ENCODE results near the gene SPOP.
A peak's percentile ranks its signal among the peaks of the same experiment; 100 is the strongest.

The SPOP gene

DNA sequence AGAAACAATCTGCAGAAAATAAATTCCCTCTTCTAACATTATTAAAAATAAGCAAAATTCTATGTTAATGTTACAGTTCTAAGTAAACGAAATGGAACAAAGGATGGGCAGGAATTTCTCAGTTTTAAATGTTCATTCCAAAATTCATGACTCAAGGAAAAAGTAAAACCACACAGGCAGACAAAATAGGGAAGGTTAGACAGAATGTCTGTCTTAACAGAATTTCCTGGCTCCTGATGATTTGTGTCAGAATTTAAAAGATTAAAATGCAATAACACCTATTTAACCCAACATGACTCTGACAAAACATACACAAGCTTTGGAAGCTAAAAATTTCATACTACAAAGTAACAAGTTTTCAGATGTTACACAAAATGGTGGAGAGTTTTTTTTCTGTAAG, 42.8 kb downstream of the SPOP start:
- peaks cover 2% of the 10 kb centered on the region for H3K4me1 ChIP-seq (ENCODE audit: control insufficient read depth, low read depth, low read length)
- H2BK5ac ChIP-seq (ENCODE audit: low read length) = no peak overlapping the region
- no peak overlapping the region for H3K27ac ChIP-seq (ENCODE audit: low read depth, low read length)
- DNase-seq = no peak
- no peak overlapping the region for H4K5ac ChIP-seq (ENCODE audit: low read length)
- H2AK5ac ChIP-seq (ENCODE audit: low read length) = no peak overlapping the region
- H3K23ac ChIP-seq (ENCODE audit: low read length) = no peak overlapping the region
- no peak overlapping the region for H2BK15ac ChIP-seq (replicated peaks; ENCODE audit: low read depth)
- H4K8ac ChIP-seq (ENCODE audit: low read depth, low read length) = no peak overlapping the region
- WGBS (ENCODE audit: extremely low coverage, insufficient coverage, low lambda C conversion rate) = no CpG with 5 or more reads among the region's 1 CpG
- H3K4ac ChIP-seq (ENCODE audit: low read depth, low read length) = no peak overlapping the region
- H3K4me2 ChIP-seq (ENCODE audit: low read length) = no peak overlapping the region
- H3K4me3 ChIP-seq (ENCODE audit: low read length) = no peak overlapping the region
- H3K18ac ChIP-seq (ENCODE audit: low read length) = no peak overlapping the region
- H3K79me2 ChIP-seq (ENCODE audit: control insufficient read depth, insufficient read depth, low read length) = no peaks in the 10 kb centered on the region
- H2BK120ac ChIP-seq (ENCODE audit: low read depth, low read length) = no peak overlapping the region
- H3K79me1 ChIP-seq (ENCODE audit: low read length) = peaks cover 2% of the 10 kb centered on the region
- H3K56ac ChIP-seq (ENCODE audit: low read length) = no peak overlapping the region
- H3K9ac ChIP-seq (ENCODE audit: low read length) = no peak overlapping the region
- H3K27me3 ChIP-seq (ENCODE audit: insufficient read depth, low read length, poor library complexity) = no peaks in the 10 kb centered on the region
- no peaks in the 10 kb centered on the region for H3K36me3 ChIP-seq (ENCODE audit: control insufficient read depth, insufficient read depth, low read length)

DNA sequence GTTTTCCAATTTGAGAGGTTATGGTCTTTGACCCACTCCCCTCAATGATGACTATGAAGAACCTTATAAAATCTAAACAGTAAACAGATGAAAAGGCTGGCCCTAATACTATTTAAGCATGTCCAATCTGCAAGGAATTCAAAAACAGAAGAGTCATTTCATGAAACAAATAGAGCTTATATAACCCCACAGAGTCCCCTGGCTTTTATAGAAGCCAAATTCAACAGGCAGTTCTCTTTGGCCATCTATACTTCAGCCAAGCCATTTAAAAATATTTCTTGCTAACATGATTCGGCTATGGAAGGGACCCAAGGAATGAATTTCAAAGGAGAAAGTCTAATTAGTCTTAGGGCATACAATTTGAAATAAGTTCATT, 43.4 kb downstream of the SPOP start:
- Histone ChIP-seq H3K4me2 (ENCODE audit: low read length) (no peak overlapping the region), H2BK15ac (replicated peaks; ENCODE audit: low read depth) (no peak overlapping the region), H3K27ac (ENCODE audit: low read depth, low read length) (no peak overlapping the region), H3K4me1 (ENCODE audit: control insufficient read depth, low read depth, low read length) (peaks cover 2% of the 10 kb centered on the region), H3K56ac (ENCODE audit: low read length) (no peak overlapping the region), H3K9ac (ENCODE audit: low read length) (no peak overlapping the region), H3K23ac (ENCODE audit: low read length) (no peak overlapping the region), H4K8ac (ENCODE audit: low read depth, low read length) (no peak overlapping the region), H3K79me2 (ENCODE audit: control insufficient read depth, insufficient read depth, low read length) (no peaks in the 10 kb centered on the region), H3K27me3 (ENCODE audit: insufficient read depth, low read length, poor library complexity) (no peaks in the 10 kb centered on the region), H2BK5ac (ENCODE audit: low read length) (no peak overlapping the region), H4K5ac (ENCODE audit: low read length) (no peak overlapping the region), H3K18ac (ENCODE audit: low read length) (no peak overlapping the region), H3K36me3 (ENCODE audit: control insufficient read depth, insufficient read depth, low read length) (no peaks in the 10 kb centered on the region), H2AK5ac (ENCODE audit: low read length) (no peak overlapping the region), H3K79me1 (ENCODE audit: low read length) (peaks cover 2% of the 10 kb centered on the region), H3K4me3 (ENCODE audit: low read length) (no peak overlapping the region), H3K4ac (ENCODE audit: low read depth, low read length) (no peak overlapping the region), H2BK120ac (ENCODE audit: low read depth, low read length) (no peak overlapping the region)
- no peak for DNase-seq
- no CpG with 5 or more reads among the region's 1 CpG for WGBS (ENCODE audit: extremely low coverage, insufficient coverage, low lambda C conversion rate)

DNA sequence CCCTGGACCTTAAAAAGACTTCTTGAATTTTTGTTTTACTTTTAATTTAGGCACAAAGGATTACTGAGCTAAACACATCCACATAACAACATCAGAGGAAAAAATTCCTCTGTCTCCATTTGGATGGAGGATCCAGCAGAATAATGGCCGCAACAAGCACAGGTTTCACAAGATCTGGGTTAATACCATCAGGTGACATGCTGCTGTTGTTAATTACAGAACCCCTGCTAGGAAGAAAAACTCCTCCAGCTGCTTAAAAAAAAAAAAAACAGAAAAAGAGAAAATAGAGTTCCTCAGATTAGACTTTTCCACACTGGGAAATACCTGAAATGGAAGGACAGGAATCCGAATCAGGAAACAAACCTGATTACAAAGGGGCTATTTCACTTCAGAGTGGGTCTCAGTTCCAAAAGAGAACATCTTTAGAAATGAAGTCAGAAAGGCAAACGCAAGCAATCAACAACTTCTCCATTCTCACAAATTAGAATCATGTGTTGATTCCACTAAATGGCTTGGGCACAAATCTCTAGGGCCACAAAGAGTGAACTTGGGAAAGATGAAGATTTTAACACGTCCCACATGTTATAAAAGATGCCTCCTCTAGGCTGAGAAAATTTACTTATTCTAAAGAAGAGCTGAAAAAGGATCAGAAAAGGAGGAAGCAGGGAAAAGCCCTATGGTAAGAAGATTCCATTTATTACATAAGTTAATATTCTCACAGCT, 44.0 kb downstream of the SPOP start:
- H3K79me1 ChIP-seq (ENCODE audit: low read length) = peaks cover 2% of the 10 kb centered on the region
- H3K56ac ChIP-seq (ENCODE audit: low read length) = no peak overlapping the region
- no peak overlapping the region for H2BK120ac ChIP-seq (ENCODE audit: low read depth, low read length)
- no peak overlapping the region for H3K9ac ChIP-seq (ENCODE audit: low read length)
- no peak overlapping the region for H3K4me3 ChIP-seq (ENCODE audit: low read length)
- H3K4ac ChIP-seq (ENCODE audit: low read depth, low read length) = no peak overlapping the region
- H4K8ac ChIP-seq (ENCODE audit: low read depth, low read length) = no peak overlapping the region
- H3K18ac ChIP-seq (ENCODE audit: low read length) = no peak overlapping the region
- H4K5ac ChIP-seq (ENCODE audit: low read length) = no peak overlapping the region
- no peak overlapping the region for H3K27ac ChIP-seq (ENCODE audit: low read depth, low read length)
- no peaks in the 10 kb centered on the region for H3K36me3 ChIP-seq (ENCODE audit: control insufficient read depth, insufficient read depth, low read length)
- H3K4me2 ChIP-seq (ENCODE audit: low read length) = no peak overlapping the region
- H3K4me1 ChIP-seq (ENCODE audit: control insufficient read depth, low read depth, low read length) = peaks cover 2% of the 10 kb centered on the region
- H3K23ac ChIP-seq (ENCODE audit: low read length) = no peak overlapping the region
- no peaks in the 10 kb centered on the region for H3K79me2 ChIP-seq (ENCODE audit: control insufficient read depth, insufficient read depth, low read length)
- WGBS (ENCODE audit: extremely low coverage, insufficient coverage, low lambda C conversion rate) = no CpG with 5 or more reads among the region's 4 CpGs
- DNase-seq = peak; percentile 19
- H2BK5ac ChIP-seq (ENCODE audit: low read length) = no peak overlapping the region
- H3K27me3 ChIP-seq (ENCODE audit: insufficient read depth, low read length, poor library complexity) = no peaks in the 10 kb centered on the region
- no peak overlapping the region for H2AK5ac ChIP-seq (ENCODE audit: low read length)
- no peak overlapping the region for H2BK15ac ChIP-seq (replicated peaks; ENCODE audit: low read depth)

DNA sequence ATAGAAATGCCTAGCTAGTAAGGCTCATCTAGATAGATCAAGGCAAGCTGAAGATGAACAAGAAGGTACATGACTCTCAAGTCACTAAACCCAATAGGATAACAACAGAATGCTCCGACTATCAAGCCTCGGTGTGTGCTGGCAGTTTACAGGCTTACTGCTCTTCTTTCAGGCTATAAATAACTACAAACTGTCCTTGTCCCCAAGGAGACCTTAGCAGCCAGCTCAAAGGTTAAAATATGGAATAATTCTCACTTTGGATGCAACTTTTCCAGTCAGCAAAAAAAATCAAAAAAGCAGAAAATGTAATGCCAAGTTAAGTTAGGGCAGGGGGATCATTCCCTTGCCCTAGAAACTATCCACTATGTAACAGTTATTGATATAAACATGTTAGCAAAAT, 44.6 kb downstream of the SPOP start:
- no peak overlapping the region for H3K27ac ChIP-seq (ENCODE audit: low read depth, low read length)
- no peaks in the 10 kb centered on the region for H3K79me2 ChIP-seq (ENCODE audit: control insufficient read depth, insufficient read depth, low read length)
- H3K27me3 ChIP-seq (ENCODE audit: insufficient read depth, low read length, poor library complexity) = no peaks in the 10 kb centered on the region
- H3K9ac ChIP-seq (ENCODE audit: low read length) = no peak overlapping the region
- H2BK15ac ChIP-seq (replicated peaks; ENCODE audit: low read depth) = no peak overlapping the region
- no peak overlapping the region for H3K4ac ChIP-seq (ENCODE audit: low read depth, low read length)
- no peak overlapping the region for H3K56ac ChIP-seq (ENCODE audit: low read length)
- H3K36me3 ChIP-seq (ENCODE audit: control insufficient read depth, insufficient read depth, low read length) = no peaks in the 10 kb centered on the region
- H3K4me3 ChIP-seq (ENCODE audit: low read length) = no peak overlapping the region
- H3K4me1 ChIP-seq (ENCODE audit: control insufficient read depth, low read depth, low read length) = peaks cover 2% of the 10 kb centered on the region
- H2BK120ac ChIP-seq (ENCODE audit: low read depth, low read length) = no peak overlapping the region
- H4K5ac ChIP-seq (ENCODE audit: low read length) = no peak overlapping the region
- H3K18ac ChIP-seq (ENCODE audit: low read length) = no peak overlapping the region
- H4K8ac ChIP-seq (ENCODE audit: low read depth, low read length) = no peak overlapping the region
- no peak overlapping the region for H3K4me2 ChIP-seq (ENCODE audit: low read length)
- DNase-seq = no peak
- H2BK5ac ChIP-seq (ENCODE audit: low read length) = no peak overlapping the region
- H2AK5ac ChIP-seq (ENCODE audit: low read length) = no peak overlapping the region
- H3K23ac ChIP-seq (ENCODE audit: low read length) = no peak overlapping the region
- WGBS (ENCODE audit: extremely low coverage, insufficient coverage, low lambda C conversion rate) = no CpG with 5 or more reads among the region's 2 CpGs
- H3K79me1 ChIP-seq (ENCODE audit: low read length) = peaks cover 2% of the 10 kb centered on the region

DNA sequence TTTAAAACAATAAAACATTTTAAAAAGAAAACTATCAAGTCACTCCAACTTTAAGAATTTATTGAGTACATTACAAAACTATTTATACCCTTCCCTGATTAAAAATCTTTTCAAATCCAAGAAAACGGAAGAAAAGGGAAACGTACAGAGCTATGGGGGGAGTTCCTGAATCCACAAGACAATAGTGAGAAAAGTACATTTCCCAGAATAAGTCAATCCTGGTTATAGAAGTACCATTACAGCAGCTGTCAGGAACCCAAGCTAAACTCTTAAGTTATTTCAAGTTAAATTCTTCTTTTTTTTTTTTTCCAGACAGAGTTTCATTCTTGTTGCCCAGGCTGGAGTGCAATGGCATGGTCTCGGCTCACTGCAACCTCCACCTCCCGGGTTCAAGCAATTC, 45.7 kb downstream of the SPOP start:
- Histone ChIP-seq H3K23ac (ENCODE audit: low read length) (no peak overlapping the region), H2BK5ac (ENCODE audit: low read length) (no peak overlapping the region), H3K4me1 (ENCODE audit: control insufficient read depth, low read depth, low read length) (peaks cover 2% of the 10 kb centered on the region), H2AK5ac (ENCODE audit: low read length) (no peak overlapping the region), H2BK120ac (ENCODE audit: low read depth, low read length) (no peak overlapping the region), H3K79me2 (ENCODE audit: control insufficient read depth, insufficient read depth, low read length) (no peaks in the 10 kb centered on the region), H3K4me2 (ENCODE audit: low read length) (no peak overlapping the region), H3K27ac (ENCODE audit: low read depth, low read length) (no peak overlapping the region), H4K8ac (ENCODE audit: low read depth, low read length) (no peak overlapping the region), H3K4ac (ENCODE audit: low read depth, low read length) (no peak overlapping the region), H3K9ac (ENCODE audit: low read length) (no peak overlapping the region), H3K56ac (ENCODE audit: low read length) (no peak overlapping the region), H4K5ac (ENCODE audit: low read length) (no peak overlapping the region), H3K79me1 (ENCODE audit: low read length) (peaks cover 2% of the 10 kb centered on the region), H3K4me3 (ENCODE audit: low read length) (no peak overlapping the region), H3K27me3 (ENCODE audit: insufficient read depth, low read length, poor library complexity) (no peaks in the 10 kb centered on the region), H3K18ac (ENCODE audit: low read length) (no peak overlapping the region), H2BK15ac (replicated peaks; ENCODE audit: low read depth) (no peak overlapping the region), H3K36me3 (ENCODE audit: control insufficient read depth, insufficient read depth, low read length) (no peaks in the 10 kb centered on the region)
- no CpG with 5 or more reads among the region's 4 CpGs for WGBS (ENCODE audit: extremely low coverage, insufficient coverage, low lambda C conversion rate)
- no peak for DNase-seq

- no peak overlapping the region for H3K27ac ChIP-seq (ENCODE audit: low read depth, low read length)
- no CpG with 5 or more reads among the region's 1 CpG for WGBS (ENCODE audit: extremely low coverage, insufficient coverage, low lambda C conversion rate)
- no peak overlapping the region for H4K8ac ChIP-seq (ENCODE audit: low read depth, low read length)
- H3K23ac ChIP-seq (ENCODE audit: low read length) = no peak overlapping the region
- no peak overlapping the region for H2BK120ac ChIP-seq (ENCODE audit: low read depth, low read length)
- peak; percentile 34 for DNase-seq
- no peak overlapping the region for H2BK15ac ChIP-seq (replicated peaks; ENCODE audit: low read depth)
- H3K4me1 ChIP-seq (ENCODE audit: control insufficient read depth, low read depth, low read length) = peaks cover 2% of the 10 kb centered on the region
- H2BK5ac ChIP-seq (ENCODE audit: low read length) = no peak overlapping the region
- no peak overlapping the region for H2AK5ac ChIP-seq (ENCODE audit: low read length)
- no peak overlapping the region for H3K4me3 ChIP-seq (ENCODE audit: low read length)
- H3K36me3 ChIP-seq (ENCODE audit: control insufficient read depth, insufficient read depth, low read length) = no peaks in the 10 kb centered on the region
- H3K56ac ChIP-seq (ENCODE audit: low read length) = no peak overlapping the region
- peaks cover 2% of the 10 kb centered on the region for H3K79me1 ChIP-seq (ENCODE audit: low read length)
- no peaks in the 10 kb centered on the region for H3K27me3 ChIP-seq (ENCODE audit: insufficient read depth, low read length, poor library complexity)
- H3K18ac ChIP-seq (ENCODE audit: low read length) = no peak overlapping the region
- H3K9ac ChIP-seq (ENCODE audit: low read length) = no peak overlapping the region
- no peak overlapping the region for H3K4ac ChIP-seq (ENCODE audit: low read depth, low read length)
- no peak overlapping the region for H3K4me2 ChIP-seq (ENCODE audit: low read length)
- H3K79me2 ChIP-seq (ENCODE audit: control insufficient read depth, insufficient read depth, low read length) = no peaks in the 10 kb centered on the region
- H4K5ac ChIP-seq (ENCODE audit: low read length) = no peak overlapping the region
Observed at GRCh38 chr17:49631496-49631895, 46.4 kb downstream of the SPOP start.
